NCI-H82 treated with DMSO at 0.1 percent for 48 hours (cell line): ENCODE measurements around the gene STIM2.

ENCODE experiments used
- DNase-seq: peaks from one replicate; lab custom pipeline; 2025; ENCODE audit not compliant: unreplicated experiment; lab: John Stamatoyannopoulos, UW

STIM2 gene

DNA sequence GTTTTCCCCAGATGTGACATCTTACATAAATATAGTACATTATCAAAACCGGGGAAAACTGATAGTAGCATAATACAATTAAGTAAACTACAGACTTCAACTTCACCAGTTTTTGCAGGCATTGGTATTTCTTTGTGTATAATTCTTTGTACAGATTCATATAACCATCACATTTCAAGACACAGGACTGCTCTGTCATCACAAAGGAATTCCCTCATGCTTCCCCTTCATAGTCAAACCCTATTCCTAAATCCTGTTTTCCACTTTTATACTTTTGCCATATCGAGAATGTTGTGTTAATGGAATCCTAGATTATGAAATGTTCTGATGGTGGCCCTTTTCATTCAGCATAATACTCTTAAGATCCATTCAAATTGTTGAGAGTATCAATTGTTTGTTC, 36.0 kb downstream of the STIM2 start:
- no peak for DNase-seq

DNA sequence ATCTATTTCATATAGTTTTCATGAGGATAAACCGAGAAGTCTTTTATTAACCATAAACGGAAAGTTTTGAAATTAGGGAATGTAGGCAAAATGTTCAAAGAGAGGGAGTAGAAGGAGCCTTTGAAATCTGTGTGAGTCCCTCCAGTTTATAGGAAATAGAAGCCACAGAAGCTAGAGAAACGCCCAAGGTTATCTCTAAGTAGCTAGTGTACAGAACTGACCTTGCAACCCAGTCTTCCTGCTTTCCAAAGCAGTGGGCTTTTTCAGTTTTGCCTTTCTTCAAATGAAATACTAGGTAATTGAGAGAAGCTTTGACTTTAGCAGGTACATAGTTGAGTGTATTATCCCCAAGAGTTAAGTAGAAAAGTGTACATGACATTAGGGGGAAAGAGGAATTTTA, 39.4 kb downstream of the STIM2 start:
- no peak for DNase-seq

DNA sequence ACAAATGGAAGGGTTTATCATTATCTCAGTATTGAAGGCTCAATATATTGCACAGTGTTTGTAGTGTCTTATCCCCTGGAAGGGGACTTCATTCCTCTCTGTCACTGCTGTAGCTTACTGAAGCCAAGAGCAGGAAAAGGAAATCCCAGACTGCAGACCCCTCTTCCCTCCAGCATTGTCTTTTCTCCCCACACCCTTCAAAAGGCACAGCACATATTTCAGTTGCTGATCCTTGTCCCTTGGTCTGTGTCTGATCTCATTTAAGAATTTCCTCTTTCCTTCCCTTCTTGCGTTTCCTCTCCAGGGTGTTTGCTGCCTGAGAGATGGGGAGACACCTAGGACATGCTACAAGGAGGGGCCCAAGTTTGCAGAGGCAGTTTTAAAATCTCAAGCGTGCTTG, 40.1 kb downstream of the STIM2 start:
- no peak for DNase-seq

DNA sequence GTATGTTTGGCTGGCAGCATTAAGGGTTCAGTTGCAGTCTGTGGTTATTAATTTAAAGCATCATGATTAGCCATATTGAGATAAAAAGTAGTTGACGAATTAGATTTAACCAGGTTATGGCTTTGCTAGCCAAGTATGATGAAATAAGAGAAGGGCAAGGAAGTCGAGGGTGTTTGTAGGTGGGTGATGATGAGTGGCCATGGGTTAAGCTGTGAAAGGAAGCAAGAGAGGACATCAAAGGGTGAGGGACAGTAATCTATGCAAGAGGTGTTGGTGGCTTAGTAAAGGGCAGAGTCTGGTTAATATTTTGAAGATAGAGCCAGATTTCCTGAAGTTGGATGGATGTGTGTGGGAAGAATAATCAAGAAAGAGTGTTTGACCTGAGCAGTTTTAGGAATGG, 44.5 kb downstream of the STIM2 start:
- DNase-seq: no peak

DNA sequence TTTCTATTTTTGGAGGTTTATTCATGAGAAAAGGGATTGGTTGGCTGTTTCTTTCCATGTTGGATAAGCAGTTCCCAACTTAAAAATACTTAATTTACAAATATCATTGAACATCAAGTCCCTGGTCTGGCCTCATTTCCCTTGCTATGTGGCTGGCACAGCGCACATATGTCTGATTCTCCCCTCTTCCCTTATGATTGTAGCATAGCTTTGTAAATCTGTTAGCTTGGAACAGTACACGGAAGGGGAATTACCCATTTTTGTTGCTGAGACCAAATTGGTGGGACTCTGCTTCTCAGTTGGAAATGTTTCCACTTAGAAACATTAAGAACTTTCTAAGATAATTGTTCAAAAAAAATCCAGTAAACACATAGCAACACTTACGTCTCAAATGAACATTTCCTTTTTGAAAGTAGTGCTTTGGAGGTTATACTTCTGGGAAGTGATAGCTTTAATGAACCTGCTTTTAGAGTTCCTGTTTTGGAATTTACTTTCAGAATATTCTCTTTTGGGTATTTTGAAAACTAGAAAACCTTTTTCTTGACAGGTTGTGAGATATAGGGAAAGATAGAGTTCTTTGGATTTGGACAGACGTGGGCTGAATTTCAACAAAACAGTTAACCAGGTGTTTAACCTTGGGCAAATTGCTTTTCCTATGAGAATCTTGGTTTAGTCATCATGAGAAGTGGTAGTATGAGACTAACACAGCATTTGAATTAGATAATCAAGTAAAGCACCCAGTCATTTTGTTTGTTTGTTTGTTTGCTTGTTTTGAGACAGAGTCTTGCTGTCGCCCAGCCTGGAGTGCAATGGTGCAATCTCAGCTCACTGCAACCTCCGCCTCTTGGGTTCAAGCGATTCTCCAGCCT, 47.3 kb downstream of the STIM2 start:
- no peak for DNase-seq

DNA sequence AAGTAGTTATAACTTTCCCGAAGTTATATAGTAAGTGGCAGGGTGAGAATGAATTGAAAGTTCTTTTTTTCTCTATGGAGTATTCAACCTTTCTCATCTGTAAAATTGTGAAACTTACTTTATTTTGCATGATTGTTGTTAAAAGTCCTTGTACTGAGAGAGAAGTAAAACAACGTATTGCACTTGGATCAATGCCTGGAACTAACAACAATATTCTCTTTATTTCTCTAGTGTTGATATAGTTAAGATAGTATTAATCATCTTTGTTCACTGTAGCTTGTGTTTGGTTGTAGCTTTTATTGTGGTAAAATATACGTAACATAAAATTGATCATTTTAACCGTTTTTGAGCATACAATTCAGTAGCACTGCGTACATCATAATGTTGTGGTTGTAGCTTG, 48.7 kb downstream of the STIM2 start:
- no peak for DNase-seq

DNA sequence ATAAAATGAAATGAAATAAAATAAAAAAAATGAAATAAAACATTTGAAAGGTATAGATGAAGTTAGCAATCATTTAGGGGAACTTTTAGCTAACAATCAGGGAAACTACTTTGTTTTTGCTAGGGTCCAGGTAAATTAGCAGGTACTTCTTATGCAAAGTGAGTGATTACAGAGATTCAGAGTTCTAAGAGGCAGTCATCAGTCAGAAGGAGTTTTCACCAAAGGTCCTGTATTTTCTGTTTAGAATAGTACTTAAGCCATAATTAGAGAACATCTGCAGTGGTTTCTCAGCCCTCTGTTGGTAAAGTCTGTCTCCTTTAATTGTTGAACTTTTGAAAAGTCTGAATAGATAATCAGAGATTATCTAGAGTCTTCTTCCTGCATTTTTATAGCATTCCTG, 50.6 kb downstream of the STIM2 start:
- no peak for DNase-seq

DNA sequence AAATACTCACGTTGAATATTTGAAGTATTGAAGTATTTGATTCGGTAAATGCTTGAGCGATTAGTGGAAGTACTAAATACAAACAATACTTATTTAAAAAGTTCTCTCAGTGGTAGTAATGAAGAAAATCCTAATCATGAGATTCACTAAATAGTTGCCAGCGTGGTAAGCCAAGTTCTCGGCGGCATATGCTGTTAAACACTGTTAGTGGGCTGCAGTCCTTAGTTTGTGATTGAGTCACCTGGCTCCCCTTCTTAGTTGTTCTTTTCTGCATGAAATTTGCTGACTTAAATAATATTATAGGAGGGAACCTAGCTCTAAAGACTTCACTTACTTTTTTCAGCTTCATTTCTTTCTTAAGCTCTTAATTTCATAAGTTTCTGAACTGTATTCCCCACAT, 51.4 kb downstream of the STIM2 start:
- no peak for DNase-seq

DNA sequence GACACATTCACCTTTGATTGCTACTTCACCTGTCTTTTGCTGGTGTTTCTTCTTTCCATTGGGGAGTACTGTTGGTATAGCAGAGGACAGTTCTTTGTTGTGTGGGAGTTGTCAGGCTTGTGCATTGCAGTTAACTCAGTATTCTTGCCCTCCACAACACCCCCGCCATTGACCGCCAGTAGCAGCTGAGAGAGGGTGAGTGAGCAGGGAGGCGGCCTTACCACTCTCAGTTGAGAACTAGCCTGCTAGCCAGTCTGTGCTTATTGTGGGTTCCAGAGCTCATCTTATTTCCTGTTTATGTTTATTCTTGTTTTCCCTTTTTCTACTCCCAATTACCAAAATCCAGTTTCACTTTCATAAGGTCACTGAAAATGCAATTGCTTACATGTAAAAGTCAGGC, 52.2 kb downstream of the STIM2 start:
- DNase-seq: no peak

DNA sequence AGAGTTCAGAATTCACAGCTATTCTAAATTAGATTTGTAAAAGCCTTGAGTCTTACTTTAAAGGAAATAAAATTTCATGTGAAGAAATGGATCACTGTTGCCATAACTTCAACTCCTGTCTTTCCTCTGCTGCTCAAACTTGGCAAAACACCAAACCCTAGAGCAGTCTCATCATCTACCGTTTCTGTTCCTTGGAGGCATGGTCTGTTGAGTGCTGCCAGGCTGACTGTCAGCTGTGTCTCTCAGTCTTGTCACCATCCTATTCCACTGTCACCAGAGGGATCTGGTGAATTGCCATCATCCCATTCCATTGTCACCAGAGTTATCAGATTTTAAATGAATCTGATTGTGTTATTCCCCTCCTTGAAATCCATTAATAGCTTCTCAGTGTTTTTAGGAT, 55.6 kb downstream of the STIM2 start:
- no peak for DNase-seq

DNA sequence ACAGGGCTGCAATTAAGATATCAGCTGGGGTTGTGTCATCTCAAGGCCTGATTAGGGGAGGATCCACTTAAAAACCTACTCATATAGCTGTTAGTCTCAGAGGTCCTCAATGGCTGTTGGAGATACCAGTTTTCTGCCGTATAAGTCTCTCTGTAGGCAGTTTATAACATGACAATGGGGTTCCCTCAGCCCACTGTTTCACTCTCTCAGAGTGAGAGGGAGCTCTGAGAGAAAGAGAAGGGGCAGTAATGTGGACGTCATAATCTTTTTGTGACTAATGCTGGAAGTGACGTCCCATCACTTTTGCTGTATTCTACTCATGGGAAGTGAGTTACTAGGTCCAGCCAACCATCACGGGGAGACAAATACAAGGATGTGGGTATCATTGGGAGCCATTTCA, 70.3 kb downstream of the STIM2 start:
- no peak for DNase-seq

DNA sequence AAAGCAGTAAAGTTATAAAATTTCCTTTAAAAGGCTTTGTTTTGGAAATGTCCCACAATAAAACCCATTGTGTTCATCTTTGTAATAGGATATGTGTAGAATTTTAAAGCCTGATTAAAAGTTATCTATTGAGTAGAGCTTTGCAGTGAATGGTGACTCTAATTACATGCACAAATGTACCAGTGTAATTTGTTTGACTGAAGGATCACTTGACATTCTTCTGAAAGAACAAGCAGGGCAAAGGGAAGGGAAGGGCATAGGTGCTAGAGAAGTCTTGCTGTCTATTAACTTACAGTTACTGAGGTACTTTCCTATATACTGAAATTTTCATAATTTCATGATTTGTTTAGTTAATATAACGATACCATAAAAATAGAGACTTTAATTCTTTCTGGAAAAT, 70.8 kb downstream of the STIM2 start:
- DNase-seq: no peak

DNA sequence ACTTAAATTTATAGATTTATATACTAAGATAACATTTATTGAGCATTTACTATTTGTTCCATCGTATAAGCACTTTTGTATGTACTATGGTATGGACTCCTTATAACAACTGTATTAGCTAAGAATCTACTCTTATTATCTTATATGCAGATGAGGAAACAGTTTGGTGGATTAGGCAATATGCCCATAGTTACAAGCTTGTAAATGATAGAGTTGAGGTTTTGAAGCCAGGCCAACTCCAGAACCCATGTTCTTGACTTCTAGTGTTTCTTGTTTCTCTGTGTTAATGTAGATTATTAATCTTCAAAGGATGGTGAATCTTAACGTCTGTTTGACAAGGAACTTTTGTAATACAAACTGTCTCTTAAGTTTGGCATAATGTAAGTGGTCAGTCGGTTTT, 71.3 kb downstream of the STIM2 start:
- no peak for DNase-seq

DNA sequence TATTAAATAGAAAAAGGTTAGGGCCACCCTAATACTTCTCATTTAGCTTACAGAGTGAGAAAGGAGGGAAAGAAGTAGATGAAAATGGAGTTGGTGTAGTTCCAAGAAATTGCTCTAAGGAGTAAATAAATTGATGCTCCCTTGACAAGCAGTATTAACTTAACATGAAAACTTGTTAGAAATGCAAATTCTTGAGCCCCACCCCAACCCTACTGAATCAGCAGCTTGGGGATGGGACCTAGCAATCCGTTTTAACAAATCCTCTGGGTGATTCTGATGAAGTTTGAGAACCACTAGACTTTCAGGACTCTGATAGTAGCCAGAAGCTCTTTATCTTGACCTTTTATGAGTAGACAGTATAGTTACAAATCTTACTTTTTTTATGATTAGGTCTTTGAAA, 74.8 kb downstream of the STIM2 start:
- DNase-seq: no peak

DNA sequence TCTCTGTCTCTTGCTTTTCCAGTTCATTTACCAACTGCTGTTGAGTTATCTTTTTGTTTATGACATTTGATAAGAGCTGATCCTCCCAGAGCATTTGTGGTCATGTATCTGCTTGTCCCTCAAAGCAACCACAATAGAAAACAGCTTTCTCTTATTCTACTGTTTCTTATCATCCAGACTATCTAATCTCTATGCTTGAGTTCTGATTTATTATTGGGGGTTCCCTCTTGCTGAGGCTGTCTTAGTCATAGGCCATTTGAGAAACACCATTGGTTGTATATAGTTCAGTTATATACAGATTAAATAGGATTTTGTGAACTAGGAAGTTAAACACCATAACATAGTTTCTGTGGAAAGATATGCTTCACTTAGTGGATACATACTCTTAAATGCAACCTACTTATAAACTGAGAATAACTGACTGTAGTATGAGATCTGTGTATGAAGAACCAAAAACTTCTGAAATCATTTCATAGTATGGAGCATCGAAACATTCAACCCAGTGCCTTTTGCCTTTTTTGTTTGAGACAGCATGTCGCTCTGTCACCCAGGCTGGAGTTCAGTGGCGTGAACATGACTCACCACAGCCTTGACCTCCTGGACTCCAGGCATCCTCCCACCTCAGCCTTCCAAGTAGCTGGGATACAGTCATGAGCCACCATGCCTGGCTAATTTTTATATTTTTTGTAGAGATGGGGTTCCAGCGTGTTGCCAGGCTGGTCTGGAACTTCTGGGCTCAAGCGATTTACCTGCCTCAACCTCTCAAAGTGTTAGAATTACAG, 75.8 kb downstream of the STIM2 start:
- DNase-seq: no peak

DNA sequence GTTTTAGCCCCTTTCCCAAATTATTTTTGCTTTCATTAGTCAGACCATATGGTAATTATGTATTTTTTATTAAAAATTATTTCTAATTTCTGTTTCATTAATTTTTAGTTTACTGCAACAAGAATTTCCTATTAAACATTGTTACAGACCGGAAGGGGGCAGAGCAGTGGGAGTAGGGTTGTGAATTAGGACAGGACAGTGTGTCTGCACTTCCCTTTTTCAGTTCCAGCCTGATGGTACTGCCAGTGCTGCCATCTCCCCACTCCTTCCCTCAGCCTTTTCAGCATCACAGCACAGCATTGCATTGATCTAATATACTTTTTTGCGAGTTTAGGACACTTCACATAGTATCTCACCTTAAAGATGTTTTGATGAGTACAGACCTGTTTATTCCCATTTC, 76.5 kb downstream of the STIM2 start:
- DNase-seq: no peak

DNA sequence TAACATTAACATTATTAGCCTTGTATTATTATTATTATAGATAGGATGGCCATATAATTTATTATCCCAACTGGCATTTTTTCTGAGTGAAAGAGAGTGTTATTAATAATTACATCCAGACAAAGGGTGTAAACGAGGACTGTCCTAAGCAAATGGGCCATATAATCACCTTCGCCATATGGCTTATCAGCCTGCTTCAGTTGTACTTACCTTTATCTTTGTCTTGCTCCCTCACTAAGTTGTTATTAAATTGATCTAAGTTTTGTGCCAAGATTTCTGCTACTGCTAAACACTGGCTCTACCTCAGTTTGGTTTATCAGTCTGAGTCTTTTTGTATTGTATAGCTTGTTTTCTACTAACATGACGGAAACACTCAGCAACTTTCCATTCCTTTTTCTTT, 76.9 kb downstream of the STIM2 start:
- peak; percentile 6 for DNase-seq

DNA sequence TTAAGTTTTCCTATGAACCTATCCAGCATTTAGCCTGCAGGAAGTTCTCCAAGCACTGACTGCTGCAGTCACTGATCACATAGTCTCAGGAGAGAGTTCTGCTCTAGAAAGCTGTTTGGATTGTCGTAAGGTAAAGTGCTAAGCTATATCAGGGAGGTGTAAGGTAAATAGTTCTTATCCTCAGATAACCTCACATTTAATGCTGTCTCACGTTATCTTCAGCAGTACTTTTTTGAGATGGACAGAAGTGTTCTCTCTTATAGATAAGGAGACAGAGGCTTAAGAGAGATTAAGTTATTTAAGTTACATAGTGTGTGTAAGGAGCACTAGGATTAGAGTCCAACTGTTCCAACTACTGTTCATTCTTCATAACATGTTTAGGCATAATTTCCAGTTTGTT, 77.9 kb downstream of the STIM2 start:
- peak; percentile 63 for DNase-seq

DNA sequence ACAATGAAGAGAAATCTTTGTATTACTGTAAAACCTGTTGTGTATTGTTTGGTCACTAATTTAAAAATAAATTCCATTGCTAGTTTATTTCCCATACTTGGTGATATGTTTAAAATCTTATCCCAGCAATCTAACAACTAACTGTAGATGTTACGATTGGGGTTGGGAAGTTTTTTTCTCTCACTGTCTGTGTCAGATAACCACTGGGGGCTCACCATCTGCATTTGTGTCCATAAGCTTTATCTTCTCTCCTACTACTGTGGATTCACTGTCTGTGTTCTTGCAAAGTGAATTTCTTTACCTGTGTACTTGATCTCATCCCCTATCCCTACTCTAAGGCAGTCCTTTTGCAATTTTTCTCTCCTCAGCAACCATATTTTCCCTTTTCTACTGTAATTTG, 81.3 kb downstream of the STIM2 start:
- DNase-seq: no peak

DNA sequence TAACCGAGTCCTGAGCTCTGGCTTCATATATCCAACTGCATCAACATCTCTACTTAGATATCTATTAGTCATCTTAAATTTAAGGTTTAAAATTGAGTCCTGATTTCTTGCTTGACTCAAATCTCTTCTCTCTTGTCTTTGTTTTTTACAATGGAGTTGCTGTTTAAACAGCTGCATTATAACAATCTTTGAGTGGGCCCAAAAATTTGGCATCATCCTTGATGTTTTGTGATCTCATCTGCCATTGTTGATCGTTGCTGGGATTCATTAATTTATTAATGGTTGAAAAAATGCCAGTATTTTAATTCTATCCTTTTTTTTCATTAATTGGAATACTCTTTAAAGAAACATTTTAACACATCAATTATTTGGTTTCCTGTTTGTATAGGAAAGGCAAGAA, 82.2 kb downstream of the STIM2 start:
- DNase-seq: no peak

DNA sequence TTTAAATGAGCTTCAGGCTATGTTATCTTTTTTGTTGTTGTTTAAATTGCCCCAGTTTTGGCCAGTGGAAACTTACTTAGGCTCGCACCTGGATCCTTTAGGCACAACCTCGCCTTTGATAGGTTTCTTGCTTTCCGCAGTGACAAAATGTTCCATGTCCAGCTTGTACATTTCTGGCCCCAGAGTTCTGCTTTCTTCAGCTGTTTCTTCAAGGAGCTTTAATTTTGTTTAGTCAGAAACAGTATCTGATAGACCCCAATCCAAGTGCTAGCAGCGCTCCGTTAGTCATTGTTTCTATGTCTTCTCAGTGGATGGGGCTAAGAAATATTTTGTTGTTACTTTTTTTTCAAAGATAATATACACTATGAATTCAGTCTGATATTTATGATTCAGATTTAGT, 82.8 kb downstream of the STIM2 start:
- no peak for DNase-seq

DNA sequence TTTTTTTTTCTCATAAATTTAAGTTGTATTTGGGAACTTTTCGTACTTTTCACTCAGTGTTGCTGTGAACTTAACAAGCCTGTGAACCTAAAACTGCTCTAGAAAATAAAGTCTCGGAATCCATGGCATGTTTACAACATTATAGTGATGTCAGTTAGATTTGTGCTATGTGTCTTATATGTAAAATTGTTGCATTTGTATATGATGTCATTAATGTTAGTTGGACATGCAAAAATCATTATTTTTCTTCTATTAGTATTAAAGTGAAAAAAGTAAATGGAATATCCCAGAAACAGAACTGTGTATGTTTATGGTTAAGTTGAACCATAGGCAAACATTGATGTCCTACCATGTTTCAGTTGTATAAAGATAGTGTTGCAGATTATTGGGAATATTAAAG, 85.2 kb downstream of the STIM2 start:
- DNase-seq: no peak

DNA sequence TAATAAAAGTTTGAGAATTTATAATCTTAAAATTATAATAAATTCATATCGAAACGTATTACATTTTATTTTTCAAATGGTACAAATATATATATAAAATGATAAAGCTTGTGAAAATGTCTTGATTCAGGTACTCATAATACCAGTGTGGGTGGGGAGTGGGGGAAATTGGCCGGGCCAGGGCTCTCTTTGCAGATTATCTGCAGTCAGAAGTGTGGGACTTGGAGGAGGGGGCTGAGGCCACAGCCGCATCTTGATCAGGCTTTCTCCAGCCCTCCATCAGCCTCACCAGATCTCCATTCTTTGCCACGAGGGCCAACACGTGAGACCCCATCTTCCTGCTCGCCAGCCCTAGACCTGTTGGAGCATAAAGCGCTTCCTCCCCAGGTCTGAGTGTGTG, 86.7 kb downstream of the STIM2 start:
- no peak for DNase-seq
